ENCODE data around the gene MRPS24.

MRPS24 gene

DNA sequence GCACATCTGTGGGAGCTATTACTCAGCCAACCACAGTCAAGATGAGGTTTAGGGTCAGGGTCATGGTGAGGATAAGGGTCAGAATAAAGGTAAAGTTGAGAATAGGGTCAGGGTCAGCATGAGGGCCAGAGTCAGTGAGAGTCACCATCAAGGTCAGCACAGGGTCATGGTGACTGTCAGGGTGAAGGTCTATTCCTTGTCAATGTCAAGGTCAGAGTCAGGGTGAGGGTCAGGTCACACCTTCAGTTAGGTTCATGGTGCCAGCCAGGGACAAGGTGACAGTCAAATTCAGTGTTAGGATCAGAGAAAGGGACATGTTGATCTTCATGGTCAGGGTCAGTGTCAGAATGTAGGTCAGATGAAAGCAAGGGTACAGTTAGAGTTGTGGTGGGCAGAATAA, 14.1 kb downstream of the MRPS24 start:
- Mint-ChIP-seq H3K4me3 (no peak overlapping the region), H3K4me1 (no peaks in the 10 kb centered on the region), H3K9me3 (no peaks in the 10 kb centered on the region), H3K36me3 (ENCODE audit: low read depth) (no peaks in the 10 kb centered on the region), H3K27ac (no peak overlapping the region), H3K27me3 (ENCODE audit: low read depth, poor library complexity) (peaks cover 6% of the 10 kb centered on the region)
- TF ChIP-seq, protein P1, sequence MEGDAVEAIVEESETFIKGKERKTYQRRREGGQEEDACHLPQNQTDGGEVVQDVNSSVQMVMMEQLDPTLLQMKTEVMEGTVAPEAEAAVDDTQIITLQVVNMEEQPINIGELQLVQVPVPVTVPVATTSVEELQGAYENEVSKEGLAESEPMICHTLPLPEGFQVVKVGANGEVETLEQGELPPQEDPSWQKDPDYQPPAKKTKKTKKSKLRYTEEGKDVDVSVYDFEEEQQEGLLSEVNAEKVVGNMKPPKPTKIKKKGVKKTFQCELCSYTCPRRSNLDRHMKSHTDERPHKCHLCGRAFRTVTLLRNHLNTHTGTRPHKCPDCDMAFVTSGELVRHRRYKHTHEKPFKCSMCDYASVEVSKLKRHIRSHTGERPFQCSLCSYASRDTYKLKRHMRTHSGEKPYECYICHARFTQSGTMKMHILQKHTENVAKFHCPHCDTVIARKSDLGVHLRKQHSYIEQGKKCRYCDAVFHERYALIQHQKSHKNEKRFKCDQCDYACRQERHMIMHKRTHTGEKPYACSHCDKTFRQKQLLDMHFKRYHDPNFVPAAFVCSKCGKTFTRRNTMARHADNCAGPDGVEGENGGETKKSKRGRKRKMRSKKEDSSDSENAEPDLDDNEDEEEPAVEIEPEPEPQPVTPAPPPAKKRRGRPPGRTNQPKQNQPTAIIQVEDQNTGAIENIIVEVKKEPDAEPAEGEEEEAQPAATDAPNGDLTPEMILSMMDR (IDR thresholded peaks at IDR 0.05): no peak
- DNase-seq: no peak

DNA sequence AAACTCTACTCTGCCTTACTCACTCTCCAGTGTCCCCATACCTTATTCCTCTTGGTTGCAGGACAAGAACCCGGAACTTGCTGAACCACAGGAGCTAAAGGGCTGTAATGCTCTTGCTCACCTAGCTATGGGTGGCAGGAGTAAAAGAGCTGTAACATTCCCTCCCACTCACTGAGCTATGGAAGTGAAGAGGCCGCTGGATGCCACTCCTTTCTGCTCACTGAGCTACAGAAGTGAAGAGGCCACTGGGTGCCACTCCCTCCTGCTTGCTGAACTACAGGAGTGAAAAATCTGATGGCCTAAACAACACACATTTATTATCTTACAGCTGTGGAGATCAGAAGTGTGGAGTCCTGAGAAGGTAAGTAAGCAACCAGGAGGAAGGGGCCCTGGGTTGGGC, 17.5 kb downstream of the MRPS24 start:
- no peak for DNase-seq
- TF ChIP-seq, protein P1 (IDR thresholded peaks at IDR 0.05): no peak
- Mint-ChIP-seq H3K9me3 (no peaks in the 10 kb centered on the region), H3K27me3 (ENCODE audit: low read depth, poor library complexity) (peaks cover 10% of the 10 kb centered on the region), H3K27ac (no peak overlapping the region), H3K4me1 (no peaks in the 10 kb centered on the region), H3K36me3 (ENCODE audit: low read depth) (no peaks in the 10 kb centered on the region), H3K4me3 (no peak overlapping the region)

DNA sequence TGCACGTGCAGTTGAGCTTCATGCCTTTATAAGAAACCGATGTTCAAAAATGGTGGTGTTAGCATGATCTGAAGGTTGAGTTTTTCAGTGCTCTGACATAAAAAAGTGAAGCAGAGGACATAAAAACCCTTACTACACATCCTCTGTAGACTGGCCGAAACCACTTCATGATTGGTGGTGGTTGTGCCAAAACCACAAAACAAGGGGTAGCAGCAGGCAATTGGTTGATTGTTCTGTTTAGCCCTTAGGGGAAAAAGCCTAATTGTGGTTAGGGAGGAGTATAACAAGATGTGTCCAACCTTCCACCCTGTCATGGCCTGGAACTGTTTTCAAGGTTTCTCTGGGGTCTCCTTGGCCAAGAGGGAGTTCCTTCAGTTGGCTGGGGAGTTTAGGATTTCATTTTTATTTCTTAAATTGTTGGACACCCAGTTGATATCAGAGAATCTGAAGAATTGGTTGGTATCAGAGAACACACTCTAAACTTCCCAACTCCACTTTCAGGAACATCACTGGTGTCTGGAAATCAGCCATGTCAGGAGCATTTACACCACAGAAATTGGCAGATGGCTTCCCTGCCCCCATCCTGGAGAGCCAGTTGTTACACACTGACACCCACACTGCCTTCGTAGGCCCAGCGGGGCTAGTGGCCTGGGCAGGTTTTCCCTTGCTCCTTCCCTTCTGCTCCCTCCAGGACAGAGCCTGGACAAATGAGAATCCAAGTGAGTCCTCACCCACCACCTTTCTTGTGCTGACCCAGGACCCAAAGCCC, 18.8 kb downstream of the MRPS24 start:
- Mint-ChIP-seq H3K27me3 (ENCODE audit: low read depth, poor library complexity) (peaks cover 10% of the 10 kb centered on the region), H3K36me3 (ENCODE audit: low read depth) (no peaks in the 10 kb centered on the region), H3K27ac (no peak overlapping the region), H3K4me3 (no peak overlapping the region), H3K4me1 (no peaks in the 10 kb centered on the region), H3K9me3 (no peaks in the 10 kb centered on the region)
- TF ChIP-seq, protein P1 (IDR thresholded peaks at IDR 0.05): no peak
- DNase-seq: no peak

DNA sequence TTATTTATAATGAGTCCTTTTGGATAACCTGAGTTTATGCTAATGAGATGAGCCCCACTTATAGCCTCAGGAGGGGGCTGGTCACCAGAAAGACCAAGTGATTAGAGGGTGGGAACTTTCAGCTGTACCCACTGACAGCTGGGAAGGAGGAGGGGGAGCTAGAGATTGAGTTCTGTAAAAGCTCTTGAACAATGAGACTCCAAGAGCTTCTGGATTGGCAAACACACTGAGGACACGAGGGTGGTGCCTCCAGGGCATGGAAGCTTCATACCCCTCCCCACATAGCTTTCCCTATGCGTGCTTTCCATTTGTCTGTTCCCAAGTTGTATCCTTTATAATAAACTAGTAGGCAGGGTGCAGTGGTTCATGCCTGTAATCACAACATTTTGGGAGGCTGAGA, 20.3 kb downstream of the MRPS24 start:
- DNase-seq: no peak
- Mint-ChIP-seq H3K27me3 (ENCODE audit: low read depth, poor library complexity) (peaks cover 7% of the 10 kb centered on the region), H3K4me1 (no peaks in the 10 kb centered on the region), H3K36me3 (ENCODE audit: low read depth) (no peaks in the 10 kb centered on the region), H3K9me3 (no peaks in the 10 kb centered on the region), H3K27ac (no peak overlapping the region), H3K4me3 (no peak overlapping the region)
- TF ChIP-seq, protein P1 (IDR thresholded peaks at IDR 0.05): no peak

DNA sequence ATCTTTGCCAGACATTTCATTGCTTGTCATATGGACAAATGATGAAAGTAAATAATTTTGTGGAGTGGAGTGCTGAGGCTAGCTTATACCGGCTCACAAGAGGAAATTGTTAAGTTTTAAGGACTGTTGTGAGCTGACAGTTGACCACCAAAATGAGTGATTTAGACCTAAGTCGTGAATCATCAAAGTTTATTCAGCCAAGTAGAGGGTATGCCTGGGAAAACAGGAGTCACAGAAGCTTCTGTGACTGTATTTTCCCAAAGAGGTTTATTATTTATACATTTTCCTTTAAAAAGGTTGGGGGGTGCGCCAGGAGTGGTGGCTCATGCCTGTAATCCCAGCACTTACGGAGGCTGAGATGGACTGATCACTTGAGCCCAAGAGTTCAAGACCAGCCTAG, 21.8 kb downstream of the MRPS24 start:
- H3K27me3 Mint-ChIP-seq (ENCODE audit: low read depth, poor library complexity): peaks cover 15% of the 10 kb centered on the region
- TF ChIP-seq, protein P1 (IDR thresholded peaks at IDR 0.05): no peak
- H3K27ac Mint-ChIP-seq: no peak overlapping the region
- H3K9me3 Mint-ChIP-seq: no peaks in the 10 kb centered on the region
- no peaks in the 10 kb centered on the region for H3K36me3 Mint-ChIP-seq (ENCODE audit: low read depth)
- no peaks in the 10 kb centered on the region for H3K4me1 Mint-ChIP-seq
- no peak overlapping the region for H3K4me3 Mint-ChIP-seq
- no peak for DNase-seq

DNA sequence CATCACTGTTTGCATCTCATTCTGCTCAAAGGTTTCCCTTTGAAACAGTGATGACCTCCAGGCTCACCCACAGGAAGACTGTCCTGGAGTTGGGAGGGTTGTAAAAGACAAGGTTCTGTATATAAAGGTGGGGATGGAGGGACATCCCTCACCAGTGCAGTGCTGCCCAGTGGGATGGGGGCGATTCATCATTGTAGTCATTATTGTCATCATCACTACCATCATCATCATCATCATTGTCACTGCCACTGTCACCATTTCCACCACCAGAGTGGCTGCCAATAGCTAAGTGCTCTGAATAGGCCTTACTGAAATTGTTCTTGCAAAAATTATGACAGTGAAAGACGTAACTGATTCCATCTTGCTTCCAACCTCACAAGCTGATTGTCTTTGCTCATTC, 24.7 kb downstream of the MRPS24 start:
- H3K4me1 Mint-ChIP-seq: no peaks in the 10 kb centered on the region
- TF ChIP-seq, protein P1 (IDR thresholded peaks at IDR 0.05): no peak
- DNase-seq: no peak
- H3K36me3 Mint-ChIP-seq (ENCODE audit: low read depth): no peaks in the 10 kb centered on the region
- H3K27me3 Mint-ChIP-seq (ENCODE audit: low read depth, poor library complexity): peaks cover 19% of the 10 kb centered on the region
- H3K9me3 Mint-ChIP-seq: no peaks in the 10 kb centered on the region
- H3K27ac Mint-ChIP-seq: no peak overlapping the region
- no peak overlapping the region for H3K4me3 Mint-ChIP-seq
